ENCODE results near the gene CITED2. TPM values are rescaled to one million over a fixed set of nuclear protein-coding genes. Genes with fewer than 3 reads are reported as not detected.

The CITED2 gene
- total RNA-seq, 1 experiment from 2014 or later: 365 TPM

DNA sequence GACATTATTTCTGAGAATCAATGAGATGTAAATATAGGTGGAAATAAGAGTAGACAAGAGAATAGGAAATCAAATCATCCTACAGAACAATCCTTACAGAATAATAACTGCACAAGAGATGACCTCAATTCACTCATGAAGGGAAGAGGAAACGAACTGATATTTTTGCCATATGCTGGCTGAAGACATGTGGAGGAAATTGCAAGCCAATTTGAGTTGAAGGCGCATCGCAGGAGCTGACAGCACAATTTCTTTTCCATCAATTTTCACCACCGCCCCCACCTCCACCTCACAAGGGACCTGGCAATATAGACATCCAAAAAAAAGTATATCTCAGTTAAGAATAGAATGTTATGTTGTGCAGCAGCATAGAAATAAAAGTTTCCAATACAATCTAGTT, 20.3 kb downstream of the CITED2 start:
- Histone ChIP-seq H3K9me3 (ENCODE audit: low read depth, low read length, poor library complexity, severe bottlenecking) (no peaks in the 10 kb centered on the region), H3K4me1 (ENCODE audit: insufficient read depth, low read length, poor library complexity, severe bottlenecking) (no peaks in the 10 kb centered on the region), H3K27me3 (replicated peaks; ENCODE audit: insufficient read depth, low read depth, low read length, poor library complexity) (no peaks in the 10 kb centered on the region), H3K27ac (ENCODE audit: low read depth, low read length, poor library complexity, severe bottlenecking) (no peak overlapping the region), H3K36me3 (ENCODE audit: insufficient read depth, low read length, poor library complexity, severe bottlenecking) (no peaks in the 10 kb centered on the region), H3K4me3 (ENCODE audit: low read depth, low read length, poor library complexity, severe bottlenecking) (no peak overlapping the region)
- no peak for DNase-seq (ENCODE audit: low spot score)
- TF ChIP-seq, protein P1, sequence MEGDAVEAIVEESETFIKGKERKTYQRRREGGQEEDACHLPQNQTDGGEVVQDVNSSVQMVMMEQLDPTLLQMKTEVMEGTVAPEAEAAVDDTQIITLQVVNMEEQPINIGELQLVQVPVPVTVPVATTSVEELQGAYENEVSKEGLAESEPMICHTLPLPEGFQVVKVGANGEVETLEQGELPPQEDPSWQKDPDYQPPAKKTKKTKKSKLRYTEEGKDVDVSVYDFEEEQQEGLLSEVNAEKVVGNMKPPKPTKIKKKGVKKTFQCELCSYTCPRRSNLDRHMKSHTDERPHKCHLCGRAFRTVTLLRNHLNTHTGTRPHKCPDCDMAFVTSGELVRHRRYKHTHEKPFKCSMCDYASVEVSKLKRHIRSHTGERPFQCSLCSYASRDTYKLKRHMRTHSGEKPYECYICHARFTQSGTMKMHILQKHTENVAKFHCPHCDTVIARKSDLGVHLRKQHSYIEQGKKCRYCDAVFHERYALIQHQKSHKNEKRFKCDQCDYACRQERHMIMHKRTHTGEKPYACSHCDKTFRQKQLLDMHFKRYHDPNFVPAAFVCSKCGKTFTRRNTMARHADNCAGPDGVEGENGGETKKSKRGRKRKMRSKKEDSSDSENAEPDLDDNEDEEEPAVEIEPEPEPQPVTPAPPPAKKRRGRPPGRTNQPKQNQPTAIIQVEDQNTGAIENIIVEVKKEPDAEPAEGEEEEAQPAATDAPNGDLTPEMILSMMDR (conservative IDR thresholded peaks at IDR 0.05; ENCODE audit: low read depth, low read length): no peak
- TF ChIP-seq EZH2 (IDR thresholded peaks at IDR 0.05; ENCODE audit: borderline replicate concordance, low read depth, low read length, poor library complexity, severe bottlenecking): no peak
- intact Hi-C loops (cut with micrococcal nuclease; ENCODE audit: unreplicated experiment): no loop called here
- POLR2A ChIA-PET (ENCODE audit: low non-redundant PET): no interaction called here
- BruUV-seq (replicated peaks): no TSS peak
- CTCF ChIA-PET: no interaction called here

DNA sequence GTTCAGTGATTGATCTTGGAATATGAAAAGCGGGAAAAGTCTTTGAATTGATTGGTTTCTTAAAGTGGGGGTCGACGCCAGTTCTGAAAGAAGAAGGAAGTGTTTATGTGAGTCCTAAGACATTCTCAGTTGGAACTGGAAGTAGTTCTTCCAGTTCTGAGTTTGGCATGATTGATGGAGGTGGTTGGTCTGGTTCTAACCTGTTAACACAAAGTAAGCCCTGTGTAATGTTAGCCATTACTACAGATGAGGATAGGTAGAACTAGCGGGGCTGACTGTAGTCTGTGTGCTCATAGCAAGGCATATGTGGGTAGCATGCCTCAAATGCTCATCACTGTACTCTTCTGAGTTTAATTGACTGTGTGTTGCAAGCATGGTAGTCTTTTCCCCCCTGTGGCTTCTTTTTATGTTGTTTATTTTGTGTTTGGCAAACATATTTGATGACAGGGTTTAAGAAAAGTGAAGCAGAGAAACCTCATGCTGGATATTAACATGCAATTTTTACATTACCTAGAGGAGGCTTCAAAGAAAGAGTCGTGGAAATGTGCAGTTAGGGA, 24.9 kb downstream of the CITED2 start:
- Histone ChIP-seq H3K4me3 (ENCODE audit: low read depth, low read length, poor library complexity, severe bottlenecking) (no peak overlapping the region), H3K27me3 (replicated peaks; ENCODE audit: insufficient read depth, low read depth, low read length, poor library complexity) (no peaks in the 10 kb centered on the region), H3K9me3 (ENCODE audit: low read depth, low read length, poor library complexity, severe bottlenecking) (no peaks in the 10 kb centered on the region), H3K36me3 (ENCODE audit: insufficient read depth, low read length, poor library complexity, severe bottlenecking) (no peaks in the 10 kb centered on the region), H3K4me1 (ENCODE audit: insufficient read depth, low read length, poor library complexity, severe bottlenecking) (no peaks in the 10 kb centered on the region), H3K27ac (ENCODE audit: low read depth, low read length, poor library complexity, severe bottlenecking) (no peak overlapping the region)
- ChIA-PET CTCF (no interaction called here), POLR2A (ENCODE audit: low non-redundant PET) (no interaction called here)
- no peak for DNase-seq (ENCODE audit: low spot score)
- TF ChIP-seq EZH2 (IDR thresholded peaks at IDR 0.05; ENCODE audit: borderline replicate concordance, low read depth, low read length, poor library complexity, severe bottlenecking): no peak
- TF ChIP-seq, protein P1 (conservative IDR thresholded peaks at IDR 0.05; ENCODE audit: low read depth, low read length): no peak
- intact Hi-C loops (cut with micrococcal nuclease; ENCODE audit: unreplicated experiment): no loop called here
- no TSS peak for BruUV-seq (replicated peaks)

DNA sequence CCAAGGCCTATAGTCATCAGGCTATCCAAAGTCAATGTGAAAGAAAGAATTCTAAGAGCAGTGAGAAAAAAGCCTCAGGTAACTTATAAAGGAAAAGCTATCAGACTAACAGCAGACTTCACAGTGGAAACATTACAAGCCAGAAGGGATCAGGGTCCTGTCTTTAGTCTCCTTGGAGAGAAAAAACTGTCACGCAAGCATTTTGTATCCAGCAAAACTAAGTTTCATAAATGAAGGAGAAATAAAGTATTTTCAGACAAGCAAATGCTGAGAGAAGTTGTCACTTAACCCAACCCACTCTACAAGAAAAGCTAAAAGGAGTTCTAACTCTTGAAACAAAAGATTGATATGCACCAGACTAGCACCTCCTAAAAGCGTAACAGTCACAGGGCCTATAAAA, 28.1 kb downstream of the CITED2 start:
- Histone ChIP-seq H3K4me3 (ENCODE audit: low read depth, low read length, poor library complexity, severe bottlenecking) (no peak overlapping the region), H3K4me1 (ENCODE audit: insufficient read depth, low read length, poor library complexity, severe bottlenecking) (no peaks in the 10 kb centered on the region), H3K27ac (ENCODE audit: low read depth, low read length, poor library complexity, severe bottlenecking) (no peak overlapping the region), H3K9me3 (ENCODE audit: low read depth, low read length, poor library complexity, severe bottlenecking) (no peaks in the 10 kb centered on the region), H3K27me3 (replicated peaks; ENCODE audit: insufficient read depth, low read depth, low read length, poor library complexity) (no peaks in the 10 kb centered on the region), H3K36me3 (ENCODE audit: insufficient read depth, low read length, poor library complexity, severe bottlenecking) (no peaks in the 10 kb centered on the region)
- intact Hi-C loops (cut with micrococcal nuclease; ENCODE audit: unreplicated experiment): no loop called here
- no TSS peak for BruUV-seq (replicated peaks)
- CTCF ChIA-PET: no interaction called here
- no peak for DNase-seq (ENCODE audit: low spot score)
- TF ChIP-seq, protein P1 (conservative IDR thresholded peaks at IDR 0.05; ENCODE audit: low read depth, low read length): no peak
- TF ChIP-seq EZH2 (IDR thresholded peaks at IDR 0.05; ENCODE audit: borderline replicate concordance, low read depth, low read length, poor library complexity, severe bottlenecking): no peak
- POLR2A ChIA-PET (ENCODE audit: low non-redundant PET): no interaction called here

All from A673 (cell line).